Measurements from ENCODE around the gene ITGB1BP1.
A peak's percentile ranks its signal among the peaks of the same experiment; 100 is the strongest.
"Not testable (repeated sequence)": the region's sequence is repeated elsewhere in the genome, so short reads cannot be mapped to it uniquely, and the experiment has no call there.

The ITGB1BP1 gene

GRCh38 chr2:9400268-9401058 lies 22.9 kb downstream of the ITGB1BP1 start:
- no peak for DNase-seq

DNA sequence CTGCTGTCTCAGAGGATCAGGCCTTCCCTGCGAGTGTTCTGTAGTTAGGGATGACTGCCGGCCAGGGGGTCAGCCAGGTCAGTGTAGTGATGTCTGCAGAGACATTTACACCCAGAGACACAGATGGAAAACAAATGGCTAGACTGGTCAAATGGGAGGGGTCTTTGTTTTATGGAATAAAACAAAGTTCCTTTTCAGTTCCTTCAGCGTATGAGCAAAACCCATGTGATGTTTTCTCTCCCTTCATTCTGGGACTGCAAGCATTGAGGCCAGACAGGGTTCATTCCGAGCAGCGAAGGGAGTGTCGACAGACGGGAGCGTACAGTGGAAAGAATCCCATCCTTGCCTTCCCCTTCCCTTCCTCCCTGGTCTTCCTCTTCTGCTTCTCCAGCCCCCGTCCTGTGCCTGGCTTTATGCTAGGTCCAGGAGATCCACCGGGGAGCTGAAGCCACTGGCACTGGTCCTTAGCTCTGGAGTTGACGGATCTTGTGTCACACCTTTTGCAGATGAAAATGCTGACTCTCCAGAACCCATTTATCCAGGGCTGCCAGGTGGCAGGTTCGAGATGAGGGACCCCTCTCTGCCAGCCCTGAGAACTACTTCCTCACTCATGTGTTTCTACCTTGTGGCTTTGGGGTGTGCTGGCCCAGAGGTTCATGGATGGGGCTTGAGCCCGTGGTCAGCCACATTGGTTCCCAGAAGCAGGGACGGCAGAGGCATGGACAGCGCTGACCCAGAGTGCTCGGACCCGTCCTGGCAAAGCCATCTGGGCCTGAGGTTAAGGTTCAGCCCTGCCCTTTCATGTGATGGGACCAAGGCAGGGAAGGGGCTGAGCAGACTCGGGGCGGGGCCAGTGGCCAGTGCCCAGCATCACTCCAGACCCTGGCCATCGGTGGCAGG lies 24.2 kb downstream of the ITGB1BP1 start:
- no peak for DNase-seq

DNA sequence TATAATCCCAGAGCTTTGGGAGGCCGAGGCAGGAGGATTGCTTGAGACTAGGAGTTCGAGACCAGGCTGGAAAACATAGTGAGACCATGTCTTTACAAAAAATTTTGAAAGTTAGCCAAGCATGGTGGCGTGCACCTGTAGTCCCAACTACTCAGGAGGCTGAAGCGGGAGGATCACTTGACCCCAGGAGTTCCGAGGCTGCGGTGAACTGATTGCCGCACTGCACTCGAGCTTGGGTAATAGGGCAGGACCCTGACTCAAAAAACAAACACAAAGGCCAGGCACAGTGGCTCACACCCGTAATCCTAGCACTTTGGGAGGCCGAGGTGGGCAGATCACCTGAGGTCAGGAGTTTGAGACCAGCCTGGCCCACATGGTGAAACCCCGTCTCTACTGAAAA lies 25.1 kb downstream of the ITGB1BP1 start:
- DNase-seq: not testable (repeated sequence)

GRCh38 chr2:9397201-9397600 lies 26.1 kb downstream of the ITGB1BP1 start:
- DNase-seq: no peak

DNA sequence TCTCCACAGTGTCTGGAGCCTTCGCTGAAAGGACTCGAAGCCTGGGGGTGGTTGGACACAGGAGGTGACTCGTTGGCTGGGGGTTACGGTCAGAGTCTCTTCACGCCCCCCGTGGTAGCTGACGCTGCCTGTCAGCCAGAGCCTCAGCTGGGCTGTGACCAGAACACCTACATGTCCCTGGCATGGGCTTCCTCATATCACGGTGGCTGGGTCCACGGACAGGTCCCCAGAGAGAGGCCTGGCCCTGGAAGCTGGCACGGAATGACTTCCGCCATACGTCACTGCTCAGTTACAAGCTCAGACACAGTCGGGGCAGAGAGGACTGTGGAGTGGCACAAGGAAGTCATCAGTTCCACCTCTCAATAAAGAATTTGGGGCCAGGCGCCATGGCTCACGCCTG lies 28.5 kb downstream of the ITGB1BP1 start:
- DNase-seq: no peak

GRCh38 chr2:9392898-9393765 lies 30.2 kb downstream of the ITGB1BP1 start:
- no peak for DNase-seq

DNA sequence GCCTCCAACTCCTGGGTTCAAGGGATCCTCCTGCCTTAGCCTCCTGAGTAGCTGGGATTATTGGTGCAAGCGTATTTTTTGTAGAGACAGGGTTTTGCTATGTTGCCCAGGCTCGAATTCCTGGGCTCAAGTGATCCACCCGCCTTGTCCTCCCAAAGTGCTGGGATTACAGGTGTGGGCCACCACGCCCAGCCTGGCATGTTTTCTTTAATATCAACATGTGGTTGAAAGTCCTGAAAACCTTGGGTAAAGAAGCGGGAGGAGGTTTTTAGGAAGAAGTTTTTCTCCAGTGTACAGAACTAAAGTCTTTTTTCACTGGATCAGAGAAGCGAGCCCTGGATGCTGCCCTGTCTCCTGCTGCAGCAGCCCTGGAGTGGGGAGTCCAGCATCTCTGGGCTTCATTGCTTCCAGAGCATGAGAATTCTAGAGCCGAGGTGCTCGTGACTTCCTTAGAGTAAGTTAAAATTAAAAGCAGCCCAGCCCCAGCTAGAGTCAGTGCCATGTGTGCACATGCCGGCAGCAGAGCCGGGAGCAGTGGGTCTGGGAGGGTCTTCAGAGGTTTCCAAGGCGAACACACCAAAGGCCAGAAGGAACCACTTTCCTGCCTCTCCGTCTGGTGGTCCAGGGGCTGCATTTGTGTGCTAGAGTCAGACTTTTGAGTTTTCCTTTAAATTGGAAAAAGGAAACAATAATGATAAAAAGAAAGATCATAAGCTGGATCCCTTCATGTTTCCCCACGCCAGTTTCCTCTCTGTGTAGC lies 31.2 kb downstream of the ITGB1BP1 start:
- no peak for DNase-seq

DNA sequence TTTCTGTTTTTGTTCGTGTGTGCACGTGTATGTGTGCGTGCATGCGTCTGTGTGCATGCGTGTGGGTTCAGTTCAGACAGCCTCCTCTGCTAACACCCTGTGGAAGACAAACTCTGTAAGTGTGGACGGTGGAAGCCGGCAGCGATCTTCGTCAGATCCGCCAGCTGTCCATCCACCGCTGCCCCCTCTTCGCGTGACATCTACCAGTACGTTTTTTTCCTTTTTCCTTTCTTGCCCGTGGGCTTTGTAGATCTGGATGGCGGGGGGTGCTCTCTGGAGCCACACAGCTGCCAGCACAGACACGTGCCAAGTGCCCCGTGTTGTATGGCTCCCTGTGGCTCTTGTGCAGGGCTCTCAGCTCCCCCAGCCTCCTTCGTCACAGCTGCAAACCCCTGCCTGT lies 32.3 kb downstream of the ITGB1BP1 start:
- no peak for DNase-seq

GRCh38 chr2:9390151-9390850 lies 33.0 kb downstream of the ITGB1BP1 start:
- DNase-seq: no peak

DNA sequence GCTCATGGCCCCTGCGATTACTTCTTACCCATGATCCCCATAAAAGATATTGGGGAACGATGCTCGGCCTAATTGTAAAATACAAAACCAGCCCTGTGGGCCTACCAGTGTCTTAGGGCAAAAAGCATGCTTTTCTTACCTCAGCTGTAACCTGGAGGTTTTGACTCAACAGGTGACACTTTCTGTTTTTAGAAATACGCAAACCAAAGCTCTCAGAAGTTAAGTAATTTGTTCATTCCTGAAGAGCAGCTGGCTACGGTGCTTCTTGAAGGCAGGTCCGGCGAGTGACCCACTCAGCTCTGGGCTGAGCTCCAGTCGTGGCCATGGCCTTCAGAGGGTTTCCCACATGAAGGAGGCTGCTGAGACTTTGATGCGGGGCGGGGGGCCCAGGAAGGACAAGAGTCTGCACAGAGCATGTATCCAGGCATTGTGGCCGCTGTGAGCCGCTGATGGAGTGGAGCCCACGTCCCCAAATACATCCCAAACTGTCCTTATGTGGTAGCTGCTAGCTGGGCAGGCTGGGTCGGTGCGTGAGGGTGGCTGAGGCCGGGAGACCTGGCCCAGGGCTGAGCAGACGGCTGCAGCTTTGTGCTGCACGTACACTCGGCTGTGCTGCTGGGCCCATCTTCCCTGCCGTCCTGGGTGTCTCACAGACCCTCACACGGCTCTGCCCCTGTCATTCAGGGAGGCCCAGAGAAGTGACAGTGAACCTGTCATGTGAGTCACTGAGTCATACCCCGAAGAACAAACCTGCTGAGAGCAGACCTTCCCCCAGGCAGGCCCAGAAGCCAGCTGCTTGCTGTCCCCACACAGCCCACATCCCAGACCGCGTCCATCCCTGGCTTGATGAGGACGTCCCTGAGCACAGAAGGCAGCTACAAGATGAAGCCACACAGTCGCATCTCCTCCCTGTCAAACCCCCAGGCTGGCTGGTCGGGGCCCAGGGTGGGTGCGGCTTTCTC lies 34.1 kb downstream of the ITGB1BP1 start:
- no peak for DNase-seq

GRCh38 chr2:9388199-9388681 lies 35.1 kb downstream of the ITGB1BP1 start:
- DNase-seq: no peak

- DNase-seq: no peak
These were observed 37.5 kb downstream of the ITGB1BP1 start for GRCh38 chr2:9385841-9386240.

- DNase-seq: no peak
These were observed 38.8 kb downstream of the ITGB1BP1 start for GRCh38 chr2:9384521-9384920.

DNA sequence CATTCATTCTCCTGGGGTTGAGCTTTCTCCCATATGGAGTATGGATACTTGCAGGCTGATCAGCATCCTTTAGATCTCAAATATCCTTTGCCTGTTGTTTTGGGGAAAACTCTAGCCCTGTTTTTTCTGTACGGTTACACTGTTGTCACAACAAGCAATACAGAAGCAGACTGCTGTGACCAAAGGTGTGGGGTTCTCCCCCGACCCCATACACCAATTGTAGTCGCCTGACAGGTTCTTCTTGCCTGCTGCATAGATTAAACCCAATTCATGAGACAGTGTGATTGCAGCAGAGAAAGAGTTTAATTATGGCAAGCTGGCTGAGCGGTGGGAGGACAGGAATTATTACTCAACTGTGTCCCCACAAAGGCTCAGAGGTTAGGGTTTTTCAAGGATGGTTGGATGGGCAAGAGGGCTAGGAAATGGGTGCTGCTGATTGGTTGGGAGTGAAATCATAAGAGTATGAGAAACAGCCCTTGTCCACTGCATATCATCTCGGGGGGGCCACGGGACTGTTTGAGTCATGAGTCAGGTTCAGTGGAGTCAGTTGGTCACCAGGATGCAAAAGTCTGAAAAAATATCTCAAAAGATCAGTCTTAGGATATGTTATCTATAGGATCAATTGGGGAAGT lies 40.6 kb downstream of the ITGB1BP1 start:
- no peak for DNase-seq

- no peak for DNase-seq
These were observed 42.4 kb downstream of the ITGB1BP1 start for GRCh38 chr2:9380702-9381628.

GRCh38 chr2:9379391-9379755 lies 44.0 kb downstream of the ITGB1BP1 start:
- no peak for DNase-seq

DNA sequence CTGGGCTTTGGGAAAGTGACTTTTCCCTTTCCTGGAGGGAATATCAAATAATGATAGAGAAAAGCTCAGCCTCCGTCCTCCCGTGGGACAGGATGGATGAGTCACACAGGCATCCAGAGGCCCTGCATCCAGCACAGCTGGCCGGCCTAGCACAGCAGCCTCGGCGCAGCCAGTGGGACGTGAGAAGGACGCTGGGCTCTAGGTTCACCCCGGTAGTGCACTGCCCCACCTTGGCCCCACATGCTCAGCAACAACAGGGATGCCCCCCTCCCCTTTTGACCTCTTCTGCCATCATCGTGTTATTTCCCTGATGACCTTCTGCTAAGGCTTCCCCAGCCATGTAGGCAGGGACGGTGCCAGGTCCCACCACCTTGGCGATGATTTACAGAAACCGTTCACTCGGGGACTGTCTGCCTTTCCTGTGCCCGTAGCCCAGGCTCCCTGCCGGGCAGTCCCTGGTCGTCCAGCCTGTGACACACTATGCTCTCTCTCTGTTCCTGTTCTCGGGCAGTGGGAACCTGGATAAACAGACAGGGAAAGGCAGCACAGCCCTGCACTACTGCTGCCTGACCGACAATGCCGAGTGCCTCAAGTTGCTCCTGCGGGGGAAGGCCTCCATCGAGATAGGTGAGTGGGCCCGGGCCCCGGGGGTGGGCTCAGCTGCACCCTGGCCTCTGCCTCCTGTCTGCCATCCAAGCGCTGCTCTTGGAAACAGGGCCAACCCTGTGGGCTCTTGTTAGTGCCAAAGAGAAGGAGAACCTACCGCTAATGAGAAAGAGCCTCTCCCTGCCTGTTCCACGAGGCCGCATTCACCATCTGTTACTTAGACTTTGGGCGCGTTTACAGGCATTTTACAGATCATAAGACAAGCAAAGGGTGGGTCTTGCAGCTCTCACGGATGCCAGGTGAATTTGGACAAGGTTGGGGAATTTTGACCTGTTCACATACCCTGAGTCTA lies 44.6 kb downstream of the ITGB1BP1 start:
- peak in 1 of 2 donors; percentile 15 for DNase-seq

All from hippocampal formation (tissue), 2 donors.